GM12801 (cell line): ENCODE results near the gene PDCL3.

ENCODE experiments used
- TF ChIP-seq, protein P1 (sequence below): IDR thresholded peaks from one replicate; pipeline ENCODE4 v1.5.1; 2011; ENCODE audit warnings: control low read depth; ENCODE audit not compliant: insufficient read length; ENCODE audit errors: extremely low read depth

The PDCL3 gene

GRCh38 chr2:100556746-100557145 lies 6.0 kb upstream of the PDCL3 start:
- TF ChIP-seq, protein P1, sequence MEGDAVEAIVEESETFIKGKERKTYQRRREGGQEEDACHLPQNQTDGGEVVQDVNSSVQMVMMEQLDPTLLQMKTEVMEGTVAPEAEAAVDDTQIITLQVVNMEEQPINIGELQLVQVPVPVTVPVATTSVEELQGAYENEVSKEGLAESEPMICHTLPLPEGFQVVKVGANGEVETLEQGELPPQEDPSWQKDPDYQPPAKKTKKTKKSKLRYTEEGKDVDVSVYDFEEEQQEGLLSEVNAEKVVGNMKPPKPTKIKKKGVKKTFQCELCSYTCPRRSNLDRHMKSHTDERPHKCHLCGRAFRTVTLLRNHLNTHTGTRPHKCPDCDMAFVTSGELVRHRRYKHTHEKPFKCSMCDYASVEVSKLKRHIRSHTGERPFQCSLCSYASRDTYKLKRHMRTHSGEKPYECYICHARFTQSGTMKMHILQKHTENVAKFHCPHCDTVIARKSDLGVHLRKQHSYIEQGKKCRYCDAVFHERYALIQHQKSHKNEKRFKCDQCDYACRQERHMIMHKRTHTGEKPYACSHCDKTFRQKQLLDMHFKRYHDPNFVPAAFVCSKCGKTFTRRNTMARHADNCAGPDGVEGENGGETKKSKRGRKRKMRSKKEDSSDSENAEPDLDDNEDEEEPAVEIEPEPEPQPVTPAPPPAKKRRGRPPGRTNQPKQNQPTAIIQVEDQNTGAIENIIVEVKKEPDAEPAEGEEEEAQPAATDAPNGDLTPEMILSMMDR = no peak

DNA sequence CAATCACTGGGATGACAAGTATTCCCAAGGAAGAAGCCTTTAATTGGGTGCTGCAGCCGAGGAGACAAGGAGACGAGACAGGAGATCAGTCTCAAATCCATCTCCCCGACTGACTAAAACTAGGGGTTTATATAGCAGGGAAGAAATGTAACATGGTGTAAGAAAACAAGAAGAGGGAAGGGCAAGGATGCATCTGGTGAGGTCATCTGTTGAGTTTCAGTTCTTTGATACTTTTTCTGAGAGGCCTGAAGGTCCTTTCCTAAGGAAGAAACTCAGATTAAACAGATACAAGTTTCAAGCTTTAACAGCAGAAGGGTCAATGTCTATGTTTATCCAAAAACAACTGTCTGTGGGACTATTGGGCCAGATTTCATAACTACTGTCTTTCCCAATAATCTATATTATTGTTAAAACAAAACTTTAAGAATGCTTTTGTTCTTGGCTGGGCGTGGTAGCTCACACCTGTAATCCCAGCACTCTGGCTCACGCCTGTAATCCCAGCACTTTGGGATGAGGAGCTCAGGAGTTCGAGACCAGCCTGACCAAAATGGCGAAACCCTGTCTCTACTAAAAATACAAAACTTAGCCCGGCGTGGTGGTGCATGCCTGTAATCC lies 2.5 kb upstream of the PDCL3 start:
- TF ChIP-seq, protein P1 = no peak

- TF ChIP-seq, protein P1 = no peak
These were observed 1.6 kb upstream of the PDCL3 start for GRCh38 chr2:100561191-100561590.

DNA sequence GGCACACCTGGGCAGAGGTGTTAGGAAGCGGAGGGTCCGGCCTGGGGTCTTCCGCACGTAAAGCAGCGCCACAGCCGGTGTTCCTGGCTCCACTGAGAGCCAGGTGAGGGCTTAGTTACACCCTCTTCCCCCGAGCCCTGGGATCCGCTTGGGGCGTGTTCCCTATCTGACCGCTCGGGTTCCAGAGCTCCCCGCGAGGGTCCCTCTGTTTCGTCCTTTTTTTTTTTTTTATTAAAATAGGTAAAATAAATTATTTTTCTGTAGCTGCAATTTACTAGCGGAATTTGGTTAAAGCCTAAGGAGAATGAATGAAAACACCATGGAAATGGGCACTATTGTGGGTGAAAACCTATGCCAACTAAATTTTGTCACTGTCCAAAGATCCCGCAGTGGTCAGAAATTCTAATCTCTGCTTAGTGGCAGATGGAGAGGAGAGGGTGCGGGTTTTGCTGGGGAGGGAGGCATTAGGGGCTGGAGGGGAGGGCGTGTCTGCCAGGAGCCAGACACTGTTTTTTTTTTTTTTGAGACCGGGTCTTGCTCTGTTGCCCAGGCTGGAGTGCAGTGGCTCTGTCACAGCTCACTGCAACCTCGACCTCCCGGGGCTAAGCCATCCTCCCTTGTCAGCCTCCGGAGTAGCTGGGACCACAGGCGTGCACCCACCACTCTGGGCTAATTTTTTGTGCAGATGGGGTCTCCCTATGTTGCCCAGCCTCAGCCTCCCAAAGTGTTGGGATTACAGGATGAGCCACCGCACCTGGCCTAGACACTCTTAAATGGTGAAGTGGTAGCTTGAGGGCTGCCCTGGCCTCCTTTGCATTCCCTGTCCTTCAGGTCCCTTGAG lies 834 bp downstream of the PDCL3 start:
- TF ChIP-seq, protein P1 = no peak

GRCh38 chr2:100568989-100569388 lies 6.2 kb downstream of the PDCL3 start:
- TF ChIP-seq, protein P1 = no peak

DNA sequence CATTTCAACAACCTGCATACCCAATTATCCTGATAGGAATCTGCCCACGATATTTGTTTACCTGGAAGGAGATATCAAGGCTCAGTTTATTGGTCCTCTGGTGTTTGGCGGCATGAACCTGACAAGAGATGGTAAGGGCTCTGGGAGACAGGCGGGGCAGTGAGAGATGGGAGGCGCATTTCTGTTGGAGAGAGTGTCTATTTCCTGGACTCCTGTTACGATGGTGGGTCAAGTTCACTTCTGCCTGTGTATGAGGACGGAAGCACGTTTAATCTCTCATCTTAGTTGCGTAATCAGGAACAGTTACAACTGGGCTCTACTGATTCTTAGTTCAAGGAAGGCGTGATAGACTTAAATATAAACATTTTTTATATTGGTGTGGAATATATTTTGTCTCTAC lies 8.9 kb downstream of the PDCL3 start:
- TF ChIP-seq, protein P1 = no peak

GRCh38 chr2:100577777-100578176 lies 15.0 kb downstream of the PDCL3 start:
- TF ChIP-seq, protein P1 = no peak
